ENCODE results near the gene PRKD2.
"Not testable (repeated sequence)": the region's sequence is repeated elsewhere in the genome, so short reads cannot be mapped to it uniquely, and the experiment has no call there.

Gene PRKD2

DNA sequence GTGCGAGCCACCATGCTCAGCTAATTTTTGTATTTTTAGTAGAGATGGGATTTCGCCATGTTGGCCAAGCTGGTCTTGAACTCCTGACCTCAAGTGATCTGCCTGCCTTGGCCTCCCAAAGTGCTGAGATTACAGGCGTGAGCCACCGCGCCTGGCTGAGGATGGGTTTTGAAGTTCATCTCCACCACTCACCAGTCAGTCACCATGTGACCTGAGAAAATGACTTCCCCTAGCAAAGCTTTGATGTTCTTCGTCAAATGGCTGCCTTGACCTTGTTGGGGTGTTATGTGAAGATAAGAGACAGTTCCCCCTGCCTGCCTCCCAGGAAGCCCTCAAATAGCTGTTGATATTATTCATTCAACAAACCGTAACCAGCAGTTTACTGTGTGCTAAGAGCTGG, 87.9 kb downstream of the PRKD2 start:
- DNase-seq: not testable (repeated sequence)

DNA sequence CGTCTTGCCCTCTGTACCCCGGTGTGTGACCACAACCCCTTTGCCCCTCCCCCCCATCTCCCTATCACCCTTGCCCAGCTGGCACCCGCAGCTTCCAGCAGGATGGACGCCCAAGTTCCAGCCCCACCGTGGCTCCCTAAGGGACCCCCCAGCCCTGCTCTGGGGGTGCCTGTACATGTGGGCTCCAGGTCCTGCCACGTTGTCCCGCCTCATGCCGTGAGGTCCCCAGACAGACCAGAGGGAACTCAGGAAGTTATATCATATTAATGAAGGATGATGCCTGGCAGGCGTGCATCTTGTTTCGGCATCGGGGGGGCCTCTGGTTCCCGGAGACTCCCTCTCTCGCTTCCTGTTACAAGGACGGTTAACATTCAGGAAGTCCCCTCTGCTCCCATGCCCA, 90.5 kb downstream of the PRKD2 start:
- DNase-seq: no peak

DNA sequence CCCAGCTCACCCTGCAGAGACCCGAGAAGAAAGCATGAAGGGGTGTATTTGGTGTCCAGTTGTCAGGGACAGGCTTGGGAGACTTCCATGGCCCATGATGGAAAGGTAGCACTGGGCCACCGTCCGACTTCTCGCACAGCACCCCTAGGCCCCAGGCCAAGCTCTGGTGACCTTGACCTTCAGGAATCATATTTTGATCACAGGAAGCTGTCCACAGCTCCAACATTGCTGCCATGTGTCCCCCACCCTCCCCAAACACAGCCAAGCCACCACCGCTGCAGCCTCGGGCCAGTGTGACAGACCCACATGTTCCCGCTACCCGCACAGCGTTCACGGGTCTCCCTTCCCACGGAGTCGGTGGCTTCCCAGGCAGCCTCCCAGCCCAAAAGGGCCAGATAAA, 91.2 kb downstream of the PRKD2 start:
- no peak for DNase-seq

DNA sequence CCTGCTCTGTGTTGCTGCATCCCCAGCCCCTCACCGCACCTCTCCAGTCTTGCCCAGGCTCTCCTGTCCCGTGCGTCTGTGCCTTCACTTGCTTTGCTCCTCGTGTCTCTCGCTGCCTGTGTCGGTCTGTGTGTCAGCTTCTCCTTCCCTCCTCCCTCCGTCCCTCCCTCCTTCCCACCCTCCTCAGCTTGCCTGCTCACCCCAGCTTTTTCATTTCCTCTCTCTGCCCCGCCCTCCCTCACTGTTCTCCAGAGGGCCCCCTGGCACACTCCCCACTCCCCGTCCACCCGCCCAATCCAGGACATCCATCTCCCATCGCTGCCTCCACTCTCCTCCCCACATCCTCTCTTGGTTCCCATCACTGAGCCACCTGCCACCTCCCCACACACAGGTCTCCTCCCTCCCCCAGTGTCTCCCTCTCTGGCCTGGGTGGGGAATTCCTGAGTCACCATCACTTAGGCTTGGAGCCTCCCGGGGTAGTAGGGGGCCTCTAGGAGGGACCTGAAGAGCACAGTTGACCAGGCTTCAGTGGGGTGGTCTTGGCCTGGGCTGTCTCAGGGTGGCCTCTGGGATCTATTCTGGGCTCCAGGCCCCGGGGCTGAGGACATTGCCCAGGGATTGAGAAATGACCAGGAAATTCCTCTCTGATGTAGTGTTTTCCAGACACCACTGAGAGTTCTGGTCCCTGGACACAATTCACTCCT, 91.8 kb downstream of the PRKD2 start, which contains the start of gene PTGIR:
Gene PTGIR (minus strand): TSS at position 132 of the 704 bp plus-strand sequence. CDS start 864 bp downstream, outside the sequence.
- DNase-seq: no peak

Measured in NCI-H1694 (cell line).